Glomerular endothelial cell (primary cell): ENCODE data around the gene CLN5. TPM values are rescaled to one million over a fixed set of nuclear protein-coding genes. Genes with fewer than 3 reads are reported as not detected.
"Not testable (repeated sequence)": the region's sequence is repeated elsewhere in the genome, so short reads cannot be mapped to it uniquely, and the experiment has no call there.

ENCODE experiments used
- DNase-seq: peaks from one replicate; pipeline ENCODE4 v3.0.0-alpha.2; 2011; ENCODE audit warnings: low read depth, low spot score; ENCODE audit errors: extremely low read depth
- total RNA-seq: library from RNA; depleted of rRNA; stranded (reverse); fragments of >200 nt; gene quantifications from 2 replicates; pipeline ENCODE4 v1.2.3, GENCODE V29; 2015

Gene CLN5
- total RNA-seq, 1 donor from 2014 or later: 31.3 TPM

DNA sequence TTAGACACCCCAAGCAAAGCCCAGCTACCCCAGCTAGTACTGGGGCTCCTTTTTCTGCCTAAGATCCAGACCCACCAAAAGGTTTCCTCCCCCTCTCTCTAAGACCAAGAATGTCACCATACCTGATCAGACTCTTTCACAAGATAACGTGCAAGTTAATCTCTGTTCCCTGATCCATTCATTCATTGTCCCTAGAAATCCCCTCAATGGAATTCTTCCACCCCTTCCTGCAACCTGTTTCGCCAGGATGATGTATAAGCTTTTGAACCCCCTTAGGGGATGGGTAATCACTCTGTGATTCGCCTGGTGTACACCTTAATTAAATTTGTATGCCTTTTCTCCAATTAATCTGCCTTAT is 17.3 kb upstream of the CLN5 start:
- DNase-seq: no peak

GRCh38 chr13:76975863-76976262 is 16.0 kb upstream of the CLN5 start:
- DNase-seq: no peak

DNA sequence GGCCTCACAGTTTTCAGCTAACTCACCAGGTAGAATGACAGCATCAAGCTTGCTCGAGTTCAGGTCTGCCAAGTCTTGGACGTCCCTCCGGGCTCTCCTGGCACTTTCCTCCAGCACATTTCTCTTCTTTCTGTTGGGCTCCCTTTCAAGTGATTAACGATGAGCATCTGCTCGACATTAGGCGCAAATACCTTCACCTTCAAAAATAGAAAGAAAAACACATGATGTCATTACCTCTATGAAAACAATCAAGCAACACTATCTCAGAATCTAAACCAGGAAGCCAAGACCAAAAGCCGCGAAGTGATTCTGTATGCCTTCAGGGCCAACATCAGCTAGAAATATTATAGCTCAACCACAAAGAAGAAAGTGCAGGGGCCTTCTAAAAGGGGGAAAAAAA is 15.4 kb upstream of the CLN5 start:
- DNase-seq: no peak

DNA sequence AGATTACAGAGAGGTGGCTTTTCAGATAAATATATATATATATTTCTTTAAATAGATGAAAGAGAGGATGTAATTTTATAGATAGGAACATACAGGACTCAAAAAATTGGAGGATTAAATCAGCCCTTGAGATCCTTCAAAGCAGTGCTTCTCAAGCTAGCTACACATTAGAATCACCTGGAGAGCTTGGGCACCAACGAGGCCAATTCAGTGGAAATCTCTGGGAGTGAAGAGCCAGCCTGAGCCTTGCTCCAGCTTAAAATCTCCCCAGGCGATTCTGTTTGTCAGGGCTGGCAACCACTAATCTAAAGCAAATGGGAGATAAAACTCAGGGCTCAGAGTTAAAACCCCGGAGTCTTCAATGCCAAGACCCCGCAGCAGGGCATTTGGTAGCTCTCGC is 15.0 kb upstream of the CLN5 start:
- DNase-seq: no peak

DNA sequence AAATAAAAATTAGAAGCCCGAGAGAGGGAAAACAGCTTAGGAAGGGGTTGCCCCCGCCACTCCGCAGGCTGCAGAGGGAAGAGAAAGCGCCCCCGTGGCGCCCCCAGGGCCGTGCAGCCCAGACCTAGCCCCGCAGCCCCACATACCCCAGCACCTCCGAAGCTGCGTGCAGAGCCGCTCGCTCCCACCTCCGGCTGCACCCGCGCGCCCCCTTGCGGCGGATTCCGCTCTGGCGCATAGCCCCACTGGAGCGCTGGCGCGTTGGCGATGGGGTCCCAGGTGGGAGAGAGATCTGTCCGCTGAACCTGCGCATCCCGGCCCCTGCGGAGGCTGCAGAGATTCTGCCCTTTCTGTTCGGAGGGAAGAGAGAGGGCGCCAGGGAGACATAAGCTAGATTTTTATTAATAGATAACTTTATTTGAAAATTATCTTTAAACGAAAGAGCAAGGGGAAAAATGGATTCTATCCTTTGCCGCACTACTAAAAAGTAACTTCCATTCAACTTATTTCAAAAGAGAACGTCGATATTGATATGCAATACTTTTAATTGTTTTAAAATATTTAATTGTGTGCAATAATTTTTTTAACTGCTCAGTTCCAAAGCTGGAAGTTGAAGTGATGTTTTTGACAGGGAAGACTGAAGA is 11.7 kb upstream of the CLN5 start:
- no peak for DNase-seq

GRCh38 chr13:76982061-76982460 is 9.8 kb upstream of the CLN5 start:
- DNase-seq: no peak

DNA sequence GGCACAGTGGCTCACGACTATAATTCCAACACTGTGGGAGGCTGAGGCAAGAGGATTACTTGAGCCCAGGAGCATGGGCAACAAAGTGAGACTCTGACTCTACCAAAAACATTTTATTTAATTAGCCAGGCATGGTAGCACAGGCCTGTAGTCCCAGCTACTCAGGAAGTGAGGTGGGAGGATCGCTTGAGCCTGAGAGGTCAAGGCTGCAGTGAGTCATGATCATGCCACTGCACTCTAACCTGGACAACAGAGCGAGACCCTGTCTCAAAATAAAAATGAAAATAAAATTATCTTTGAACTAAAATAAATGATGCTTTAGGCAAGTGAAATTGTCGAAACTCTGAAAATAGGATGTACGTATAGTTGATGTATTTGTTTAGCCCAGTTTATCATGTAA is 8.2 kb upstream of the CLN5 start:
- no peak for DNase-seq

GRCh38 chr13:76991432-76991795 is 467 bp upstream of the CLN5 start:
- DNase-seq: no peak

- no peak for DNase-seq
Observed at GRCh38 chr13:76992548-76993001, 694 bp downstream of the CLN5 start.

DNA sequence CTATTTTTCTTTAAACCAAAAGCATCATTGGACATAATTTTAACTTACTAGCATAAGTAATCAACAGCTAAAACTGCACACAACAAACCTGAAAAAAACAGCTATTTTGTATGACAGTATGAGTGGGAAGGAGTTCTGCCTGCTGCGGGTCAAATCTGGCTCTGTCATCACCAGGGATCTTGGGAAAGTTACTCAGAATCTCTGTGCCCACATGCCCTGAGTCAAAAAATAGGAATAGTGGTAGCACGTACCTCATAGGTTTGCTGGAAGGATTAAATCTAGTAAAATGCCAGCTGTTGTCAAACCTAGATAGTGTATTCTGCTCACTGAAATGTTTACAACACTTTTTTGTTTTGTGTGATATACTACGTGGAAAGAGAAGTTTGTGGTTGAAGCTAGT is 1.1 kb downstream of the CLN5 start:
- DNase-seq: no peak

GRCh38 chr13:76993473-76993872 is 1.6 kb downstream of the CLN5 start:
- DNase-seq: no peak

DNA sequence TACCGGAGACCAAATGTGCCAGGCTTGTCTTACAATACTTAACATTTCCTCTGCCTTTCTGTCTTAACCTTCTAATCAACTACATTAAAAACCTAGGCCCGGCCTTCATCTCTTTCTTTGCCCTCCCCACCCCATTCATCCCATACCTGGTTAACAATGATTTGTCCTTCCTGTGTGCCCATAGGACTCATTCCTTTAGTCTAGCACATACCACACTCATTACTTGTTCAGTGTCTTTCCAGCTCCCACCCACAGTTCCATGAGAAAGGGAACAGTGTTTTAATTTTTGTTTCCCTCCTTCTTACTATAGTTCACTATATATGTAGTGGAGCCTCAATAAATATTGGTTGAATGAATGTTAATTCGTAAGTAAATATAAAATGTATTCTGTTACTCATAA is 2.4 kb downstream of the CLN5 start:
- DNase-seq: no peak

GRCh38 chr13:77000475-77000874 is 8.6 kb downstream of the CLN5 start:
- DNase-seq: no peak

DNA sequence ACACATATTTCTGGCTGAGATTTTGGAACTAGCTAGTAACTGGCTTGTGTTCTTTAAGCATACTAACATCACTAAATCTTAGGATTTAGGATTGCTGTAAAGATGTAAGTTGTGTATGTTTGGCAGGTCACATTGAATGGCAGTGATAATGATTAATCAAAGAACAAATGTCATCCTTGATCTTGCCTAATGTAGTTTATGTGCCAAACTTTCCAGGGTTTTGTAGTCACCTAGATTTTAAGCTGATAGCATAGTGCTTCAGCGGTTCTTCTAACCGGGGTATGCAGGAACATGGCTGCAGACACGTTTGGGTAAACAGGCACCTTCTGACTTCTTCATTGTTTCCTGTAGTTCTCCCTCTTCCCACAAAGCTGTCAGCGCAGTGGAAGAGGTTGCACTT is 9.7 kb downstream of the CLN5 start:
- no peak for DNase-seq

DNA sequence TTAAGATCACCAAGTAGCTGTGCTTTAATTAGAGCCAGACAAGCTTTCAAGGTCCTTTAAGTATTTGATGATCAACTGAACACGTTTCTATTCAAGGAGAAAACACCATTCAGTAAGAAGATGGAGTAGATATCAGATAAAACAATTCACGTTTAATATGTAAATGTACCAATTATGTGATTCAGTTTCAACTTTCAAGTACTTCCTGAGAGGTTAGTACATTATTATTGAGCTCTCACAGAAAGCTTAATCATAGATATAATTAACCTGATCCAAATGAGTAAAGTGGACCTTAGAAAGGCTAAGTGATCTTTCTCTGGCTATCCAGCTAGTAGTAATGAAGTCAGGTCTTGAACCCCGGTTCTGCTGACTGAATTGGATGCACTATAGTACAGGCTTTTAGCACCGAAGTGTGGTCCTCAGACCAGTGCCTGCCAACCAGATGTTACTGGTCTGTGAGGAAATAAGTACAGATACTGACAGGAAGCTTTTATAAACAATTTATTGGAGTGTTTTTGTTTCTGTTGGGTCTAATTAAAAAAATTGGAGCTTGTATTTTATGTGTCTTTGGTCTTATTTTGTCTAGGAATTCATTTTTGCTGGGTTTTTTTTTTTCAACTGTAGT is 10.2 kb downstream of the CLN5 start:
- DNase-seq: no peak

DNA sequence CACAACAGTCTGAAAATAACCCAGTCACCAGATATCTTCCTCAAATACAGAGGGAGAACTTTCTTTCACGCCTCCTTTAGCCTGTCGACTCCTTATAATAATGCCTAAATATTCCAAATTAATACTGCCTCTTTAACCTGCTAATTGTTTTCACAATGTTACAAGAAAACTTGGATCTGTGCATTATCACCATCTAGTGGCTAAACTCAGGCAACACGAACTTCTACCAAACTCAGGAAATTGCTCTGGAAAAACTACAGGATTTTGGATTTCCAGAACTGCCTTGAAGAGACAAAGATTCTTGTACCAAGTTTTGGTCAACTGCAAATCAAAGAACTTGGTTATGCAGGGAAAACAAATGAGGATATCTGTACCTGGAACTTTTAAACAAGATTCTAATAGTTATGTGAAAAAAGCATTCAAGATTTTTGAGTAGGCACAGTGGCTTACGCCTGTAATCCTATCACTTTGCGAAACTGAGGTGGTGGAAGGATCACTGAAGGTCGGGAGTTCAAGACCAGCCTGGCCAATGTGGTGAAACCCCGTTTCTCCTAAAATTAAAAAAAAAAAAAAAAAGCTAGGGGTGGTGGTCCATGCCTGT is 10.8 kb downstream of the CLN5 start:
- DNase-seq: no peak

GRCh38 chr13:77008337-77008736 is 16.5 kb downstream of the CLN5 start:
- DNase-seq: not testable (repeated sequence)

DNA sequence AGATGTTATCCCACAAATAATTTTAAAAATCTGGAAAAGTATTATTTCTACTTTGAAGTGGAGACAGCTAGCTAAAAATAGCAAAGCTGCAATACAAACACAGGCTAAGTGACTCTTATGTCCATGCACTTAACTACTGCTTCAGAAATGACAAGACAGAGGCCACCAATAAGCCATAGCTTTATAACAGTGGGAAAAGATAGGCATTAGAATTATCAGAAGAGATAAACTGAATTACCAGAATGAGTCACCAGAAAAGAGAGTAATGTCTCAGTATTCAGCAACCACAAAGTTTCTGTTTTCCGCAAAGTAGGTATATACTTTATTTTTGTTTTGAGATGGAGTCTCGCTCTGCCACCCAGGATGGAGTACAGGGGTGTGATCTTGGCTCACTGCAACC is 17.1 kb downstream of the CLN5 start:
- DNase-seq: no peak

DNA sequence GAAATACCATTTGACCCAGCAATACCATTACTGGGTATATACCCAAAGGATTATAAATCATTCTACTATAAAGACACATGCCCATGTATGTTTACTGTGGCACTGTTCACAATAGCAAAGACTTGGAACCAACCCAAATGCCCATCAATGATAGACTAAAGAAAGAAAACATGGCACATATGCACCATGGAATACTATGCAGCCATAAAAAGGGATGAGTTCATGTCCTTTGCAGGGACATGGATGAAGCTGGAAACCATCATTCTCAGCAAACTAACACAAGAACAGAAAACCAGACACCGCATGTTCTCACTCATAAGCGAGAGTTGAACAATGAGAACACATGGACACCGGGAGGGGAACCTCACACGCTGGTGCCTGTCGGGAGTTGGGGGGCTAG is 17.8 kb downstream of the CLN5 start:
- DNase-seq: not testable (repeated sequence)

DNA sequence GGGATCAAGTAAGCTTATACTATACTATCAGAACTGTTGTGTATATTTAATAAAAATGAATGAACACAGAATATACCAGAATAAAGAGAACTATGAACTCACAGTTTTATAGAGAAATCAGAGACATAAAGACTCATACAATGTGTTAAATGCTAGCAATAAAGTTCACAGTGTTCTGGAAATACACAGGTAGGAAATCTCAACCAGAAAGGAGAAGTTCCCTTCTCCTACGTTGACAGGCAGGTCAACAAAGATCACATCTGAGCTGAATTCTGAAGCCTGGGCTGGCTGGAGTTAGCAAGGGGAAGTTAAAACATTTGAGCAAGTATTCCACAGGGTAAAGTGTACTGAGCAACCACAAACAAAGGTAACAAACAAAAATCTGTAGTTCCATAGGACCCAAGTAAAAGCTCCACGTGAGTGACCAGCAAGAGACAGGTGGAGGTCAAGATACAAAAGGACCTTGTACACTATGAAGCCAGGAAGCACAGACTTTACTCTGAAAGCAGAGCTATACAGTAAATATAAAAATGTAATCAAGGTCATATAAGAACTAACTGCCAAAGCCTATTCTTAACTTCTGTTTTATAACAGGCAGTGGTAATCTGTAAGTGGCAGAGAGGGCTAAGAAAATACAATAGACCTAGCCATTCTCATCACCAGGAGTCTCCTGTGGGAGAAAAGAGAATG is 22.1 kb downstream of the CLN5 start:
- no peak for DNase-seq

DNA sequence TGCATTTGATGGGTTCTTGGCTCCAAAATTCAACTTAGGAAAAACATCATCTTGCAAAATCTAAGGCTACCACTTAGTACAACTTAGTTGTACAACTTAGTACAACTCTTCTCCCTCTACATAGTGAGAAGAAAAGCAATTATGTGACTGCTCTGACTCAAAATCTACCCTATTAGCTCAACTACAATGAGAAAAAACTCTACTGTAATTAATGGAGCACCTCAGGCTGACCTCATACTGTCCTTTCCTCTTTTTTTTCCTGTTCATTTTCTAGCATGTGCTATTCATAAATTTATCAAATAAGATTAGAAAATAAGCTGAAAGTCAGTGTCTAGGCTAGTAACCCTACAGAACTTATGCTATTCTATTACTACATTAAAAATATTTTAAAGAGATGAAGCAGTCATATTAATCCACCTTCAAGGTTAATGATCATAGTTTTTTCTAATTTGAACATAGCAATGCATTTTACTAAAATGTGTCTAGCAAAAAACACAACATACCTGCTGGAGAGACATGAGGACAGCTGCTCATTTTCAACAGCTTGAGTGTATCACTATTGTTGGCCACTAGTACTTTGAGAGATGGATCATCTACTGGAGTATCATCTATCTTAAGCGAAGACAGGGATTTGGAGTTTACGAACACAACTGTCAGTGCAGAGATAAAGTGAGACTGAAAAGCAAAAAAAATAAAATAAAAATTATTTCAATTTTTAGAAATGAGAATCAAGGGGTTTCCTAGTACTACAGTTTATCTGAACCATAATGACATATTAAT is 23.2 kb downstream of the CLN5 start:
- no peak for DNase-seq
